IMR-90 (cell line): Measurements from ENCODE around the gene RAI1. TPM values are rescaled to one million over a fixed set of nuclear protein-coding genes. Genes with fewer than 3 reads are reported as not detected.

ENCODE experiments used
- ATAC-seq: fragments of 200-7000 bp; cut with Tn5 transposase; 2 replicates; pipeline ENCODE4 v1.9.1; 2020; ENCODE audit warnings: low read depth, mild to moderate bottlenecking, moderate library complexity
- BruUV-seq: library from RNA; stranded (reverse); fragments of 400-500 nt; replicated peaks from 2 replicates; lab custom pipeline; 2021; lab: Mats Ljungman, UMichigan
- CTCF ChIA-PET: fragments of 300-600 bp; formaldehyde crosslinking; extraction: SDS; loops from one replicate; lab custom pipeline; 2021; ENCODE audit warnings: antibody characterized with exemption; lab: Yijun Ruan, JAX
- POLR2A ChIA-PET: fragments of 300-600 bp; sonication (Branson Sonifier 250); formaldehyde crosslinking; loops from one replicate; lab custom pipeline; 2022; ENCODE audit warnings: antibody characterized with exemption; ENCODE audit not compliant: unreplicated experiment; lab: Charles Lee
- DNase-seq: peaks from one replicate; pipeline ENCODE4 v3.0.0; 2013
- H2AFZ ChIP-seq: replicated peaks from 2 replicates; pipeline ENCODE3; 2013; ENCODE audit warnings: low read length, mild to moderate bottlenecking; ENCODE audit not compliant: poor library complexity
- H2AK5ac ChIP-seq: 2 replicates; pipeline ENCODE4 v1.6.1; 2013; ENCODE audit warnings: low read depth, low read length, inconsistent platforms
- H2AK9ac ChIP-seq: replicated peaks from 2 replicates; pipeline ENCODE3; 2013; ENCODE audit warnings: mild to moderate bottlenecking, low read depth, low read length, moderate library complexity; ENCODE audit not compliant: poor library complexity
- H2BK120ac ChIP-seq: 2 replicates; pipeline ENCODE4 v1.6.1; 2013; ENCODE audit warnings: low read depth, low read length, inconsistent platforms
- H2BK15ac ChIP-seq: 3 replicates; pipeline ENCODE4 v1.6.1; 2013; ENCODE audit warnings: low read depth, low read length, inconsistent platforms
- H2BK20ac ChIP-seq: 2 replicates; pipeline ENCODE4 v1.6.1; 2013; ENCODE audit warnings: low read depth, mild to moderate bottlenecking, inconsistent platforms, low read length, moderate library complexity
- H2BK5ac ChIP-seq: 2 replicates; pipeline ENCODE4 v1.6.1; 2013; ENCODE audit warnings: mild to moderate bottlenecking, low read depth, low read length, inconsistent platforms; ENCODE audit not compliant: poor library complexity, severe bottlenecking
- H3K14ac ChIP-seq: replicated peaks from 2 replicates; pipeline ENCODE4 v1.6.1; 2013; ENCODE audit warnings: low read depth, low read length, inconsistent platforms
- H3K18ac ChIP-seq: 2 replicates; pipeline ENCODE4 v1.6.1; 2013; ENCODE audit warnings: low read depth, low read length, control low read depth
- H3K23ac ChIP-seq: 2 replicates; pipeline ENCODE4 v1.6.1; 2013; ENCODE audit warnings: low read depth, low read length, inconsistent platforms
- H3K27ac ChIP-seq: 2 replicates; pipeline ENCODE4 v1.5.1; 2013; ENCODE audit warnings: mild to moderate bottlenecking, control low read depth, low read length; ENCODE audit not compliant: insufficient read depth
- H3K27me3 ChIP-seq: 2 replicates; pipeline ENCODE4 v1.6.1; 2013; ENCODE audit warnings: low read length; ENCODE audit not compliant: control insufficient read depth, insufficient read depth
- H3K36me3 ChIP-seq: 2 replicates; pipeline ENCODE4 v1.6.1; 2013; ENCODE audit warnings: low read length, mixed read lengths; ENCODE audit not compliant: control insufficient read depth, insufficient read depth
- H3K4ac ChIP-seq: 2 replicates; pipeline ENCODE4 v1.6.1; 2013; ENCODE audit warnings: low read depth, low read length, inconsistent platforms
- H3K4me1 ChIP-seq: 2 replicates; pipeline ENCODE4 v1.6.1; 2013; ENCODE audit warnings: low read length, mixed read lengths; ENCODE audit not compliant: control insufficient read depth, insufficient read depth
- H3K4me2 ChIP-seq: 2 replicates; pipeline ENCODE4 v1.6.1; 2013; ENCODE audit warnings: low read depth, mild to moderate bottlenecking, control low read depth, low read length, moderate library complexity
- H3K4me3 ChIP-seq: 2 replicates; pipeline ENCODE4 v1.5.1; 2013; ENCODE audit warnings: low read depth, mild to moderate bottlenecking, control low read depth, low read length, moderate library complexity; ENCODE audit not compliant: insufficient read depth
- H3K56ac ChIP-seq: 2 replicates; pipeline ENCODE4 v1.6.1; 2013; ENCODE audit warnings: low read length, inconsistent platforms; ENCODE audit not compliant: insufficient read depth; ENCODE audit errors: extremely low read depth
- H3K79me1 ChIP-seq, 2 experiments: 2 replicates each; pipeline ENCODE4 v1.6.1; 2013; ENCODE audit warnings: low read length in 2 of 2, inconsistent platforms in 1 of 2, low read depth in 1 of 2
- H3K9ac ChIP-seq: 2 replicates; pipeline ENCODE4 v1.6.1; 2013; ENCODE audit warnings: low read depth, low read length, control low read depth
- H3K9me1 ChIP-seq: 2 replicates; pipeline ENCODE4 v1.6.1; 2013; ENCODE audit warnings: low read length, inconsistent platforms; ENCODE audit not compliant: insufficient read depth
- H3K9me3 ChIP-seq: 2 replicates; pipeline ENCODE4 v1.6.1; 2013; ENCODE audit warnings: low read length; ENCODE audit not compliant: control insufficient read depth, insufficient read depth
- H4K20me1 ChIP-seq: 2 replicates; pipeline ENCODE4 v1.6.1; 2013; ENCODE audit warnings: low read length, inconsistent platforms; ENCODE audit not compliant: insufficient read depth
- H4K5ac ChIP-seq: 2 replicates; pipeline ENCODE4 v1.6.1; 2013; ENCODE audit warnings: mild to moderate bottlenecking, low read depth, low read length, control low read depth
- H4K8ac ChIP-seq, 2 experiments: 2 replicates each; pipeline ENCODE4 v1.6.1; 2013; ENCODE audit warnings: low read depth in 2 of 2, low read length in 2 of 2, control low read depth in 1 of 2, inconsistent platforms in 1 of 2
- H4K91ac ChIP-seq: 2 replicates; pipeline ENCODE4 v1.6.1; 2013; ENCODE audit warnings: low read depth, low read length, inconsistent platforms; ENCODE audit not compliant: insufficient read depth
- CEBPB ChIP-seq: IDR thresholded peaks from 2 replicates; pipeline ENCODE4 v1.6.1; 2012; ENCODE audit warnings: low read depth, low read length, improper control_type of control experiment
- CHD1 ChIP-seq: IDR thresholded peaks from 2 replicates; pipeline ENCODE4 v1.6.1; 2012; ENCODE audit warnings: low read depth, low read length, improper control_type of control experiment
- FOS ChIP-seq: fragments of 150-350 bp; IDR thresholded peaks from 2 replicates; pipeline ENCODE4 v1.6.1; 2016; ENCODE audit warnings: low read depth, low read length
- MAFK ChIP-seq: IDR thresholded peaks from 2 replicates; pipeline ENCODE4 v1.6.1; 2012; ENCODE audit warnings: low read depth, low read length, improper control_type of control experiment
- MAZ ChIP-seq: IDR thresholded peaks from 2 replicates; pipeline ENCODE4 v1.6.1; 2012; ENCODE audit warnings: low read depth, mild to moderate bottlenecking, low read length, improper control_type of control experiment, moderate library complexity, borderline replicate concordance
- NFE2L2 ChIP-seq: fragments of 150-350 bp; IDR thresholded peaks from 2 replicates; pipeline ENCODE4 v1.6.1; 2016; ENCODE audit warnings: low read depth, mild to moderate bottlenecking, low read length
- POLR2A ChIP-seq: IDR thresholded peaks from 2 replicates; pipeline ENCODE4 v1.6.1; 2012; ENCODE audit warnings: mild to moderate bottlenecking, low read depth, low read length
- WGBS, 2 experiments: methylation state at CpG; one replicate each; pipeline versions ENCODE4 v1.1.5 to v1.1.7; 2013; ENCODE audit warnings: missing lambda C conversion rate in 2 of 2; ENCODE audit not compliant: insufficient read length in 1 of 2; ENCODE audit errors: extremely low coverage in 2 of 2; 5-methylcytosine and 5-hydroxymethylcytosine counted together
- dilution Hi-C: fragments of 300-500 bp; cut with HindIII; formaldehyde crosslinking; loops from one replicate; pipeline ENCODE4 v1.14.3; 2018; ENCODE audit warnings: low sequenced_read_pairs; ENCODE audit not compliant: unreplicated experiment
- in situ Hi-C: fragments of 300-500 bp; cut with MboI; formaldehyde crosslinking; loops from 3 replicates; pipeline ENCODE4 v1.14.3; 2019; ENCODE audit warnings: low sequenced_read_pairs, inconsistent platforms, mixed read lengths
- intact Hi-C: fragments of 100-400 bp; cut with micrococcal nuclease; formaldehyde crosslinking; loops from 2 replicates; pipeline ENCODE4 v1.10.0; 2022
- polyA plus RNA-seq, 3 experiments: library from polyadenylated mRNA; depleted of rRNA; stranded (reverse); fragments of >200 nt; gene quantifications; 2 replicates each; pipeline ENCODE4 v1.2.3, GENCODE V29; 2012; ENCODE audit warnings: low replicate concordance in 1 of 3
- total RNA-seq: library from RNA; depleted of rRNA; stranded (reverse); fragments of >200 nt; gene quantifications from 2 replicates; pipeline ENCODE4 v1.2.3, GENCODE V29; 2012
- TF ChIP-seq, protein P1 (sequence below): conservative IDR thresholded peaks from 2 replicates; pipeline ENCODE4 v1.5.1; 2012; ENCODE audit warnings: mild to moderate bottlenecking, low read depth, low read length, improper control_type of control experiment
- TF ChIP-seq, protein P2 (sequence below): fragments of 150-350 bp; IDR thresholded peaks from 2 replicates; pipeline ENCODE4 v1.6.1; 2016; ENCODE audit warnings: low read depth, mild to moderate bottlenecking, low read length, moderate library complexity, borderline replicate concordance

Gene RAI1
- total and polyA plus RNA-seq, 2 of the 4 experiments (the other 2 are of a cell fraction): 1.8 to 10.5 TPM

DNA sequence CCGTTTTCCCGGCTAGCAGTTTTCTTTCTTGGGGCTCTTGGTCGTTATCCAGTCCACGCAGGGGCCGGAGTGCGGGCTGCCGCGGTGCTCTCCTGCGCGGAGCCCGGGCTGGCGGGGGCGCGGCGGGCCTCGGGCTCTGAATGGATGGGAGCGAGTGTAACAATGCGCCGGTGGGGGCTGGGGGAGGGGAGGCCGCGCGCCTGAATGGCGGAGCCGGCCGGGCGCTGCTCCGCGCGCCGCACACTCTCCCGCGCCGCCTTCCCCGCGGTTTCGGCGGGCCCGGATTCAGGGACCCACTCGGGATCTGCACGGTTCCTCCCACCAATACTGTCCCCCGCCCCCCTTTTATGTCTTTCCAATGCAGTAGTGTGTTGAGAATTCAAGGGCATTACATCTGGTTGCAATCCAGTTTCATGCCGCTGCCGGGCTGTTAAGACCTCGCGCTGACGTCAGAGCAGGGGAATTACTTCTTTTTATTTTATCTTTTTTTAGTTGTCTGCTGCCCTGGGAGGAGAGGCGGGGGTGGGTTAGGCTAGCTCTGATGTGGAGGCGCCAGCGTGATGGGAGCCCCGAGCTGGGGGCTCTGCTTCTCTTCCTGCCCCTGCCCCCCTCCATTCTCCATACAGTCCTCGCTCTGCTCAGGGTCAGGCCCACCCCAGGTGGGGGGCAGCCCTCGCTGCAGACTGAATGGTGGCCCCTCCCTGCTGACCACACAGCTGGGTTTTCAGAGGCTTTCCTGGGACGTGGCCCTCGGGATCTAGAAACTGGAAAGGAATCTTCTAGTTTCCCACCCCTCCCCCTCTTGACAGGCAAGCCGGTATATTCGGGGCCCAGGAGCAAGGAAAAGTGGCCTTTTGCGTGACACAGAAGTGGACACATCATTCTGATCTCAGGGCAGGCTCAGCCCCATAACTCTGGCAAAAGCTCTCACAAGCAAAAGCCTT is 1.8 kb downstream of the RAI1 start (continued):
- peak; percentile 62 for TF ChIP-seq CEBPB
- no peak for TF ChIP-seq FOS

DNA sequence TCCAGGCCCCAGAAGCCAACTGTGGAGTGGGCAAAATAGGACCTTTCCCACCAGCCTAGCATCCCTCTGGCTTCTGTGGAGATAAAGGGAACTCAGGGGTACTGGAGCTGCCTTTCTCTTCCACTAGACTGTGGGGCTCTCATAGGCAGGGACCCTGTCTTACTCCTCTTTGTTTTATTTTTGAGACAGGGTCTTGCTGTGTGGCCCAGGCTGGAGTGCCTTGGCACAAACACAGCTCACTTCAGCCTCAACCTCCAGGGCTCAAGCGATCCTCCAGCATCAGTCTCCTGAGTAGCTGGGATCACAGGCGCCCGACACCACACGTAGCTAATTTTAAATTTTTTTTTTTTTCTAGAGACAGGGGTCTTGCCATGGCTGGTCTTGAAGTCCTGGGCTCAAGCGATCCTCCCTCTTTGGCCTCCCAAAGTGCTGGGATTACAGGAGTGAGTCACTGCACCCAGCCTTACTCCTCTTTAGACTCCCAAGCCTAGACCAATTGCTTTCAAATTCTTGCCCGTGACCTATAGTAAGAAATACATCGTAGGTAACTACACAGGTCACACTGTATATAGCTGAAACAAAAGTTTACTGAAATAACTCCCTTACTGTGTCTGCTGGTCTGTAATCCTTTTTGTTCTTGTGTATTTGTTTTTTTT is 2.6 kb downstream of the RAI1 start:
- Histone ChIP-seq H2AK5ac (peak overlapping the region; percentile 72), H2BK20ac (peak overlapping the region; percentile 69), H2AFZ (peak overlapping the region; percentile 92), H3K4ac (peak overlapping the region; percentile 90), H3K36me3 (no peaks in the 10 kb centered on the region), H3K79me1 (peaks cover 5 to 47% of the 10 kb centered on the region in 2 experiments; a peak in 2 of 4 replicates), H3K27me3 (no peaks in the 10 kb centered on the region), H4K8ac (peak overlapping the region; percentile 4 to 68; a peak in 2 of 4 replicates), H3K9me3 (no peaks in the 10 kb centered on the region), H4K5ac (peak overlapping the region; percentile 31), H3K23ac (peak overlapping the region; percentile 90), H3K27ac (peak overlapping the region; percentile 81), H3K4me3 (peak overlapping the region; percentile 70), H4K91ac (peak overlapping the region; percentile 82), H3K9ac (peak overlapping the region; percentile 53), H2BK5ac (peak overlapping the region; percentile 77), H3K9me1 (peaks cover 24% of the 10 kb centered on the region), H3K56ac (peak overlapping the region; percentile 40; the same call in 1 of the 2 replicates), H4K20me1 (peaks cover 57% of the 10 kb centered on the region), H2BK120ac (peak overlapping the region; percentile 64), H3K4me1 (peaks cover 30% of the 10 kb centered on the region), H2AK9ac (peak overlapping the region; percentile 99), H3K18ac (peak overlapping the region; percentile 77), H3K4me2 (peak overlapping the region; percentile 87), H2BK15ac (peak overlapping the region; percentile 54; the same call in 2 of the 3 replicates), H3K14ac (peak overlapping the region; percentile 86)
- dilution Hi-C loops (no loop called here), intact Hi-C loops (loop anchor here (5.0 to 10.0 kb wide), 4 partner anchors 38 to 348 kb away; no protein-coding TSS in a partner anchor), in situ Hi-C loops (loop anchor here (10.0 kb wide), 1 partner anchor 351 kb away; the partner anchor contains the start of genes ATPAF2 and GID4)
- ATAC-seq (no peak), DNase-seq (no peak)
- POLR2A ChIA-PET: no interaction called here
- TSS peak; percentile 30 for BruUV-seq
- no CpG with 5 or more reads among the region's 7 CpGs for WGBS, 2 experiments
- CTCF ChIA-PET: no interaction called here
- TF ChIP-seq, protein P1, sequence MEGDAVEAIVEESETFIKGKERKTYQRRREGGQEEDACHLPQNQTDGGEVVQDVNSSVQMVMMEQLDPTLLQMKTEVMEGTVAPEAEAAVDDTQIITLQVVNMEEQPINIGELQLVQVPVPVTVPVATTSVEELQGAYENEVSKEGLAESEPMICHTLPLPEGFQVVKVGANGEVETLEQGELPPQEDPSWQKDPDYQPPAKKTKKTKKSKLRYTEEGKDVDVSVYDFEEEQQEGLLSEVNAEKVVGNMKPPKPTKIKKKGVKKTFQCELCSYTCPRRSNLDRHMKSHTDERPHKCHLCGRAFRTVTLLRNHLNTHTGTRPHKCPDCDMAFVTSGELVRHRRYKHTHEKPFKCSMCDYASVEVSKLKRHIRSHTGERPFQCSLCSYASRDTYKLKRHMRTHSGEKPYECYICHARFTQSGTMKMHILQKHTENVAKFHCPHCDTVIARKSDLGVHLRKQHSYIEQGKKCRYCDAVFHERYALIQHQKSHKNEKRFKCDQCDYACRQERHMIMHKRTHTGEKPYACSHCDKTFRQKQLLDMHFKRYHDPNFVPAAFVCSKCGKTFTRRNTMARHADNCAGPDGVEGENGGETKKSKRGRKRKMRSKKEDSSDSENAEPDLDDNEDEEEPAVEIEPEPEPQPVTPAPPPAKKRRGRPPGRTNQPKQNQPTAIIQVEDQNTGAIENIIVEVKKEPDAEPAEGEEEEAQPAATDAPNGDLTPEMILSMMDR: no peak
- TF ChIP-seq NFE2L2: no peak
- TF ChIP-seq, protein P2, sequence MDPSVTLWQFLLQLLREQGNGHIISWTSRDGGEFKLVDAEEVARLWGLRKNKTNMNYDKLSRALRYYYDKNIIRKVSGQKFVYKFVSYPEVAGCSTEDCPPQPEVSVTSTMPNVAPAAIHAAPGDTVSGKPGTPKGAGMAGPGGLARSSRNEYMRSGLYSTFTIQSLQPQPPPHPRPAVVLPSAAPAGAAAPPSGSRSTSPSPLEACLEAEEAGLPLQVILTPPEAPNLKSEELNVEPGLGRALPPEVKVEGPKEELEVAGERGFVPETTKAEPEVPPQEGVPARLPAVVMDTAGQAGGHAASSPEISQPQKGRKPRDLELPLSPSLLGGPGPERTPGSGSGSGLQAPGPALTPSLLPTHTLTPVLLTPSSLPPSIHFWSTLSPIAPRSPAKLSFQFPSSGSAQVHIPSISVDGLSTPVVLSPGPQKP: no peak
- no peak for TF ChIP-seq CEBPB
- no peak for TF ChIP-seq MAZ
- no peak for TF ChIP-seq CHD1
- no peak for TF ChIP-seq MAFK
- TF ChIP-seq FOS: no peak
- TF ChIP-seq POLR2A: no peak; the same call in 1 of the 2 replicates
